ENCODE data around the gene TMEM63C.

DNA sequence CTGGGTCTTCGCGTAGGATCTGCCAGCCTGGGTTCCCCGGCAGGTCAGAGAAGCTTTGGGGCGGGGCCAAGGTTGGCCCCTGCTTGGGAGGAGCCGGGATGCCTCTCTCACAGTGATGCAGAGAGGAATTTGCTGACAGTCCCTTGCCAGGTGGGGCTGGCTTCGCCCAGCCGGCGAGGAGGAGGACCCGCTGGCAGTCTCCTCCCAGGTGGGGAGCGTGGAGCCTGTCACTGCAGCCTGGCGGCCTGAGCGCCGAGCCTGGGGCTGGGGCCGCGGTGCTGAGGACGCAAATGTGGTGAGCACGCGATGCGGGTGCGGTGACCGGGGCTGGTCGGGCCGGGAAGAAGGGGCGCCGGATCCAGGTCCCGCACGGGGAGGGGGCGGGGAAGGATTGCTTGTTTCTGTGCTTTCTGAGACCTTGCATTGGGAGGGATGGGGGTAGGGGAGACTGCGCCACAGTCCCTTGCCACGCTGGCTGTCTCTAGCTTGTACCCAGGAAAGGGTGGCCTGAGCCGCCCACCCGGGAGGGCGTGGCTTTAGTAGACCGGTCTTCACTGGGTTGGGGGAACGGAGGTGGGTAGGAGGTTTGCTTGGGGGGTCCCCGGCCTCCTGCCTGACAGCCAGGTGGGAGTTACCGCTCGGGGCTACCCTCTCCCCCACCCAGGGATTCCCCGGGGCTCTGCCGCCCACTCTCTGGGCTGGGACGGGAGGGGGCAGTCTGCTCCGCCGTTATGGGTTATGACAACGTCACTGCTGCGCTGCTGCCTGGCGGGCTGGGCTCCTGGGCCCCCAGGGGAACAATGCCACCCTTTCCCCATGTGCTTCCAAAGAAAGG lies at the start of gene TMEM63C:
- TF ChIP-seq SP1 (IDR thresholded peaks at IDR 0.05) (no peak), SUZ12 (IDR thresholded peaks at IDR 0.05) (no peak), NFRKB (IDR thresholded peaks at IDR 0.05) (no peak), ARNT (IDR thresholded peaks at IDR 0.05) (no peak), TARDBP (IDR thresholded peaks at IDR 0.05) (no peak), BHLHE40 (IDR thresholded peaks at IDR 0.05; ENCODE audit: borderline replicate concordance) (no peak), FOXM1 (IDR thresholded peaks at IDR 0.05; ENCODE audit: borderline replicate concordance) (no peak), ZNF384 (IDR thresholded peaks at IDR 0.05) (no peak), L3MBTL2 (conservative IDR thresholded peaks at IDR 0.05) (no peak; the same call in 1 of the 2 replicates), HDGF (IDR thresholded peaks at IDR 0.05; ENCODE audit: borderline replicate concordance) (no peak)
- TF ChIP-seq, protein P1, sequence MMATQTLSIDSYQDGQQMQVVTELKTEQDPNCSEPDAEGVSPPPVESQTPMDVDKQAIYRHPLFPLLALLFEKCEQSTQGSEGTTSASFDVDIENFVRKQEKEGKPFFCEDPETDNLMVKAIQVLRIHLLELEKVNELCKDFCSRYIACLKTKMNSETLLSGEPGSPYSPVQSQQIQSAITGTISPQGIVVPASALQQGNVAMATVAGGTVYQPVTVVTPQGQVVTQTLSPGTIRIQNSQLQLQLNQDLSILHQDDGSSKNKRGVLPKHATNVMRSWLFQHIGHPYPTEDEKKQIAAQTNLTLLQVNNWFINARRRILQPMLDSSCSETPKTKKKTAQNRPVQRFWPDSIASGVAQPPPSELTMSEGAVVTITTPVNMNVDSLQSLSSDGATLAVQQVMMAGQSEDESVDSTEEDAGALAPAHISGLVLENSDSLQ (IDR thresholded peaks at IDR 0.05): no peak
